GM12892 (cell line): ENCODE measurements around the gene MAP4K4.

Experiments used
- POLR2A ChIP-seq: IDR thresholded peaks from 2 replicates; pipeline ENCODE4 v1.6.1; 2011; ENCODE audit warnings: low read depth, low read length, control low read depth
- POLR2AphosphoS5 ChIP-seq: IDR thresholded peaks from 2 replicates; pipeline ENCODE4 v1.6.1; 2011; ENCODE audit warnings: low read depth, low read length, control low read depth
- TAF1 ChIP-seq: IDR thresholded peaks from 2 replicates; pipeline ENCODE4 v1.6.1; 2011; ENCODE audit warnings: low read depth, mild to moderate bottlenecking, control low read depth, low read length, borderline replicate concordance

GRCh38 chr2:101706121-101706818 is 8.8 kb downstream of the MAP4K4 start:
- TF ChIP-seq POLR2AphosphoS5: no peak
- TF ChIP-seq POLR2A: no peak
- TF ChIP-seq TAF1: no peak
